ENCODE results near the gene SYNPO2.

The SYNPO2 gene

GRCh38 chr4:118931786-118932185, 43.1 kb downstream of the SYNPO2 start:
- no peak for DNase-seq (ENCODE audit: low spot score)

GRCh38 chr4:118935819-118936218, 47.2 kb downstream of the SYNPO2 start:
- no peak for DNase-seq (ENCODE audit: low spot score)

DNA sequence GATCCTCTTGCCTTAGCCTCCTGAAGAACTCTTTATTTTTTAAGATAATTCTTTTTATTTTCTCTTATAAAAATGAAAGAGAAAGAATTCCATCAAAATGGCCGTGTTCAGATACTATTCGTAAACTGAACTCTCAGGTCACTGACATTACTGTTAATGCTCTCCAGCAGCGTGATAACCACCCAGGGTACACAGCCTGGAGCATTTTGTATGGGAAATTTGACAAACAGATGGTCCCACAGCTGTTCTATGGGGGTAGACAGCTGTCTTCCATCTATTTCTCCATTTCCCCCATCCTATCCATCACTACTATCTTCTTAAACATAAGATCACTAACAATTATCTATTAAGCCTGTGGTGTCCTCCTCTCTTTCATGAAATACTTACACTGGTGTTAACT, 47.8 kb downstream of the SYNPO2 start:
- no peak for DNase-seq (ENCODE audit: low spot score)

GRCh38 chr4:118939169-118939783, 50.6 kb downstream of the SYNPO2 start:
- no peak for DNase-seq (ENCODE audit: low spot score)

GRCh38 chr4:118941149-118941548, 52.5 kb downstream of the SYNPO2 start:
- no peak for DNase-seq (ENCODE audit: low spot score)

DNA sequence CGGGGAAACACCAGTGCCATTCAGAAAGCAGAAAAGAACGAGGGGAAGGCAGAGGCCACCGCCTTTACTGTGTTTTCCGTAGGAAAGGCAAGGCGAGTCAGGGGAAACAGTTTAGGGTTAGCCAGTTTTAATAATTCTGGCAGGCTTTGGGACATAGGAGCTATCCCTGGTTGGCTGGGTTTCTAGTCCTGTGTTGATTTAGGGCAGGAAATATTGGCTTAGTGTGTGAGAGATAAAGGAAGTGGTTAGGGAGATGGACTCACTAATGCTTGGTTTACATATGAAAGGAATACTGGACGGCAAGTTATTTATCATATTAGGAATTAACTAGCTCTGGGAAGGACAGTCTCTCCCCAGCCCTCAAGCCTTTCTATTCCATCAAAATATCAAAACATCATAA, 53.1 kb downstream of the SYNPO2 start:
- no peak for DNase-seq (ENCODE audit: low spot score)

GRCh38 chr4:118942465-118942864, 53.8 kb downstream of the SYNPO2 start:
- no peak for DNase-seq (ENCODE audit: low spot score)

GRCh38 chr4:118947095-118947494, 58.4 kb downstream of the SYNPO2 start:
- no peak for DNase-seq (ENCODE audit: low spot score)

DNA sequence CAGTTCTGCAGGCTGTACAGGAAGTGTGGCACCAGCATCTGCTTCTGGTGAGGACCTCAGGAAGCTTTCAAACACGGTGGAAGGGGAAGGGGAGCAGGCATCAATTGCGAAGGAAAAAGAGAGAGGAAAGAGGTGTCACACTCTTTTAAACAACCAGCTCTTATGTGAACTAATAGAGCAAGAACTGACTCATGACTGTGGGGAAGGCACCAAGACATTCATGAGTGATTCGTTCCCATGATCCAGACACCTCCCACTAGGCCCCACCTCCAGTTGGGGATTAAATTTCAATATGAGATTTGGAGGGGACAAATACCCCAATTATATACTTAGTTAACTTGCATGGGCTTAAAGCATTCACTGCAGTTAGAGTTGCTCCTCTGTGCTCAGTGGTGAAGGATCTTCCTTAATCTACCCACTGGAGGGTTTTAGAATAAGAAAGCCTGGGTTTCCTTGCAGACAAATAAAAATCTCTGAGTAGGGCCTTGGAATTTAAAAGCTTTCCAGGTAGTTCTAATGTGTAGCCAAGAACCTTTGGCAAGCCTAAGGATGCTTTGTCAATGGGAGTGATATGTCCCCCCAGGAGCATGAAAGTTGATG, 60.0 kb downstream of the SYNPO2 start:
- DNase-seq (ENCODE audit: low spot score) = no peak

- DNase-seq (ENCODE audit: low spot score) = no peak
Observed at GRCh38 chr4:118950224-118950623, 61.6 kb downstream of the SYNPO2 start.

DNA sequence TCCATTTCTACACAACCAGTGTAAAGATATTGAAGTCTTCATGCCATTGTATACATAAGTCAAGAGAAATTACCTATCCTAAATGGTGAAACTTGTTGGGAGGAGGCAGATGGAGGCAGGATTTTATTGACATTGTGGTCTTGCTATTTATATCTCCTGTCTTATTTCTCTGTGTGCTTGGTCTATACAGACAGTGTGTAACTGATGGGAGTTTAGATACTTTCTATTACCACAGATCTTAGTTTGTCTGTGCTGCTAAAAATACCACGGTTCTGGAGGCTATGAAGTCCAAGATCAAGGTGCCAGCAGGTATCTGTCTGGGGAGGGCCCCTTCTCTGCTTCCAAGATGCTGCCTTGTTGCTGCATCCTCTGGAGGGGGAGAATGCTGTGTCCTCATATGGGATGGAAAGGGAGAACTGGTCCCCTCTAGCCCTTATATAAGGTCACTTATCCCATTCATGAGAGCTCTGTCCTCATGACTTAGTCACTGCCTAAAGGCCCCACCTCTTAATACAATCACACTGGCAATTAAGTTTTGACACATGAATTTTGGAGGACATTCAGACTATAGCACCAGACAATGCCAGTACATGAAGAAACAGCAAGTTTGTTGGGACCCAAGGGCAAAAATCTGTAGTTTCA, 62.4 kb downstream of the SYNPO2 start:
- DNase-seq (ENCODE audit: low spot score) = no peak

DNA sequence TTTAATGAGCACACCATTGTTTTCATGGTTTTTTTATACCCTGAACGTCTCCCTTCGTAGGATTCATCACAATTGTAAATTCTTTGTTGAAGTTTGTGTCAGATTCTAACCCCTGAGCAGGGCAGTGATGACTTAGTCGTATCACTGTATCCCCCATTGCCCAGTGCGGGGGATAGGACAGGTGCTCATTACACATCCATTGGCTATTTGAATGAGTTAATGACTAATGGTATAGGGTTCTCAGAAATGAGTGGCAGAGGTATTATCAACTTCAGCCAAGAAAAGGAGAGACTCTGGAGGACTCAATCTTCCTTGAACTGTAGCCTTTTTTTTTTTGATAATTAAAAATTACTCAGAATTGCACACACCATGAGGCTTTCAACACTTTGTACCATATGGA, 64.6 kb downstream of the SYNPO2 start:
- DNase-seq (ENCODE audit: low spot score) = no peak

GRCh38 chr4:118954246-118954645, 65.6 kb downstream of the SYNPO2 start:
- no peak for DNase-seq (ENCODE audit: low spot score)

DNA sequence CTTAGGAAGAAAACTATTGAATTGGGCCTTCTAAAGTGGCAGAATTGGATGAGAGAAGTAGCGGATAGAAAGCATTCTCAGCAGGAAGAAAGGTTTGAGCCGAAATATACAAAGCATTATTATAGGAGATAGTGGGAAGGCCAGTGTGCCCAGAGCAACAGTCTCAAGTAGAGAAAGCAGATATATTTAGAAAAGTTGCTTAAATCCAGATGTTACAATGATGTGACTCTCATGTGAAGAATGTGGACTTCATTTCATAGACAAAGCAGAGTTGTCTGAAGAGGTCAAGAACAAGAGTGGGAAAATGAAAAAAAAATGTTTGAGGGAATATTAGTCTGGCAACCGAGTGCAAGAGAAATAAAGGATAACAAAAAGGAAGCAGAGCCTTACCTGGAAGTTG, 66.9 kb downstream of the SYNPO2 start:
- DNase-seq (ENCODE audit: low spot score) = no peak

- no peak for DNase-seq (ENCODE audit: low spot score)
Observed at GRCh38 chr4:118957722-118958445, 69.2 kb downstream of the SYNPO2 start.

GRCh38 chr4:118962540-118962939, 73.9 kb downstream of the SYNPO2 start:
- DNase-seq (ENCODE audit: low spot score) = no peak

- DNase-seq (ENCODE audit: low spot score) = no peak
Observed at GRCh38 chr4:118964891-118965411, 76.3 kb downstream of the SYNPO2 start.

GRCh38 chr4:118967393-118967792, 78.7 kb downstream of the SYNPO2 start:
- DNase-seq (ENCODE audit: low spot score) = peak; percentile 25

DNA sequence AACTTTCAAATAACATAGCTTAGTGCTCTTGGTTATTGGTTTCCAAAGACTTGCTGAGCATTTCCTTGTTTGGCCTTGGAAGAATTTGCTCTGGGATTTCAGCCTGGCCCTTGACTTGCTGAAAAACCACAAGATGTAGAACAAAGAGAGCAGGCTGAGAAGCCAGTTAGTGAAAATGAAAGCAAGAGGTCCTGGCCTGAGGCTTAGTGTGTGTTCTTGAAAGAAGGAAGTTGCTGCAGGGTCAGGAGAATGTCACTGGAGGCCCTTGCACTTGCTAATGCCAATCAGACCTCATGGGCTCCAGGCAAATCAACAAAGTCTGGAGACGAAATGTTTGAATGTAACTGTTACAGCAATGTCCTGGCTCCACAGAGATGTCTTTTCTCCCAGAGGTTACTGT, 79.4 kb downstream of the SYNPO2 start:
- DNase-seq (ENCODE audit: low spot score) = peak; percentile 54

DNA sequence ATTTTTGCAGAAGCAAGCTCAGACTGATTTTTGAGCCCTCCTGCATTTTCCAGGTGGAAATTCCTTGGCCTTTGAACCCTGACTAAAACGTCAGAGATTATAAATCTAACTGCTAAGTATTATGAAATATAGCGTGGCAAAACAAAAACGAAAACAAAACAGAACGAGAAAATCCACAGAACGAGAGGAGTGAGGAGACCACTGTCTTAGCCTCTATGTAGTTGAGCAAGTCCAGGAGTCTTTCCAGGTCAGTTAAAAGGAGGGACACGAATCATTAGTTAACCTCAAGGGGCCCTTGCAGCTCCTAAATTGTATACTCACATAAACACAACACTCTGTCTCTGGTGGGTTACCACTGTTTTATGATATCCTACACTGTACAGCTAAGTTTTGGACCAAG, 80.2 kb downstream of the SYNPO2 start:
- no peak for DNase-seq (ENCODE audit: low spot score)

DNA sequence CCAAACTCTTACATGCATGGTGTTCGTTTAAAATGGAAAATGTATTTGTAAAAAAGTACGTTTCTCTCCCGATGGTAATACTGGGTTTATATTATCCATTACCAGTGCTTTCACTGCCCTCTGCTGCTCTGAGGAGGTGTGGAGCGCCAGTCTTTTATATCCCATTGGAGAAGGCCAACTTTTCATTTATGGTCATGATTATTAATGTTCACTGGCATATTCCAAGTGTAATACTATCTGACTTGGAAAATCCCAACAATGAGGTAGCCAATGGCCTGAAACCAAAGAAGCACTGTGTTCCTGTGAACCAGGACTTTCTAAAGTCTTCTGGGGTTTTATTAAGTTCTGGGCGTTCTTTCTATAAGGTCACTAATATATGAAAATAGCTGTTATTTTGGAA, 80.7 kb downstream of the SYNPO2 start:
- peak; percentile 60 for DNase-seq (ENCODE audit: low spot score)

DNA sequence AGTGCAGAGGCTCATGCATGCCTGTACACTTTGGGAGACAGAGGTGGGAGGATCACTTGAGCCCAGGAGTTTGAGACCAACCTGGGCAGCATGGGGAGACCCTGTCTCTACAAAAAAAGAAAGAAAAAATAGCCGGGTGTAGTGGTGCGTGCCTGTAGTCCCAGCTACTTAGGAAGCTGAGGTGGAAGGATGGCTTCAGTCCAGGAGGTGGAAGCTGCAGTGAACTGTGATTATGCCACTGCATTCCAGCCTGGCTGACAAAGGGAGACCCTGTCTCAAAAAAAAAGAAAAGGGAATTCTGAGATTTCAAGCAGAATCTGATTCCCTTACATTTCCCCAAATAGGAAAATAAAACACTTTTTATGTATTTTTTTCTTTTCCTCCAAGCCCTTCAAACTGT, 83.5 kb downstream of the SYNPO2 start:
- no peak for DNase-seq (ENCODE audit: low spot score)

GRCh38 chr4:118973295-118973694, 84.6 kb downstream of the SYNPO2 start:
- DNase-seq (ENCODE audit: low spot score) = no peak

Measured in AG08396 (cell line).